GM18870 (cell line): ENCODE results near the gene ZNF316.

Experiments used
- ATAC-seq: cut with Tn5 transposase; IDR thresholded peaks from one replicate; pipeline ENCODE4 v1.9.1; 2021; ENCODE audit warnings: moderate library complexity; ENCODE audit not compliant: unreplicated experiment

The ZNF316 gene

GRCh38 chr7:6636741-6637543 is at the start of gene ZNF316:
ZNF316 (plus strand) TSS chr7:6637318; CDS start chr7:6642410, 5,092 bp downstream.
- no peak for ATAC-seq

- no peak for ATAC-seq
Observed at GRCh38 chr7:6588566-6588965, 48.6 kb upstream of the ZNF316 start.

DNA sequence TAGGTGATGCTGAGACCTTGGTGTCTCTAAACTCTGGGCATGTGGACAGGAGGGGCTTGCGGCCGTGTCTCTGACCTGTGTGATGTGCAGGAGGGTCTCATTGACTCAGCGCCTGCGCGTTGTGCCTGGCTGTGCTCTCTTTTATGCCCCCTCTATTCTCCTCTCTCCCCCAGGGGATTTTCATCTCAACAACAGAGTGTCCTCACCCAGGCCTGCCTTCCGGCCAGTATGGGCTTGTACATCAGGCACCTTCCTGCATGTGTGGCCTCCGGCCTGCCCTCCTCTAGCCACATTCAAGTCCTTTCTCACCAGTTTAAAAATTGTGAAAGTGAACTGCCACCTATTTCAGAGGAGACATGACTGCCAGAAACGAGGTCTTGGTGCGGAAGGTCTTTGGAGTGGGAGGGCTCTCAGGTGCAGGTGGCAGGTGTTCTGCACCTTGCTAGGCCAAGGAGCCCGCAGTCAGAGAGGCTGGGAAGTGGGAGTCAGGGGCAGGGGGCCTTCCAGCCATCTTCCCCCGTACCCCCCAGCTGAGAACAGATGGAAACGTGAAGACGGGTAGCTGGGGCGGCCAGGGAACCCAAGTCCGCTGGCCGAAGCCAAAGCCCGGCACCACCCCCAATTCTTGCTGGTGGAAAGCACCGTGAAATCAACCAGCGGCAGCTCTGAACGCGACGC is 47.8 kb upstream of the ZNF316 start:
- no peak for ATAC-seq

- ATAC-seq = peak; percentile 68
Observed at GRCh38 chr7:6589829-6590644, 47.1 kb upstream of the ZNF316 start, which contains the start of gene INTS15. INTS15 (plus strand) TSS chr7:6590021; CDS start chr7:6590284, 263 bp downstream.

- ATAC-seq = peak; percentile 30
Observed at GRCh38 chr7:6590645-6591110, 46.4 kb upstream of the ZNF316 start.

GRCh38 chr7:6600093-6600492 is 37.0 kb upstream of the ZNF316 start:
- ATAC-seq = no peak

- ATAC-seq = no peak
Observed at GRCh38 chr7:6604458-6604857, 32.7 kb upstream of the ZNF316 start.

DNA sequence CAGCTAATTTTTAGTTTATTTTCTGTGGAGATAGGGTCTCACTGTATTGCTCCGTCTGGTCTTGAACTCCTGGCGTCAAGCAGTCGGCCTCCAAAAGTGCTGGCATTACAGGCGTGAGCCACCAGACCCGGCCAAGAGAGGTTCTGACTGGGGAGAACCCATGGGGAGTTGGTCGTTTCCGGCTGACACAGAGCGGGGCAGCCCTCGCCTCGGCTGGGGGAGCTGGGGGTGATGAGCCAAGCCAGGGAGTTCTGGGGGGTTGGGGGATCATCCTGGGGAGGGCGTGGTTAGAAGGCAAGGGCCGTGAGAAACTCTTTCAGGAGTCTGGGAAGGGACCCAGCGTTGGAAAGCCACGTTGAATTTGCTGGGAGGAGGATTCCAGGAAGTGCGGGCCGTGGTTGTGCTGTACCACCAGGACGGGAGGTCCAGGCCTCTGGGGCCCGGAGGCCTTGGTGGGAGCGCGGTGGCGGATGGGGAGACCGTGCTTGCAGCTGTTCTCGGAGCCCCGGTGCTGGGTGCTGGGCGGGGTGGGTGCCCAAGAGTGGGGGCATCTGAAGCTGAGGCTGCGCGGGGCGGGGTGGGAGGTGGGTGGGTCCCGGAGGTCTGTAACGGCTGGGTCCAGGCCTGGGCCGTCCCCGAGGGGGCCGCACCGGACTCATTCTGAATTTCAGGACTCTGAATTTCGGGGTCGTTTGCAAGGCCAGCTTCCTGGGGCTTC is 30.1 kb upstream of the ZNF316 start:
- no peak for ATAC-seq

- ATAC-seq = no peak
Observed at GRCh38 chr7:6607651-6608051, 29.5 kb upstream of the ZNF316 start.

DNA sequence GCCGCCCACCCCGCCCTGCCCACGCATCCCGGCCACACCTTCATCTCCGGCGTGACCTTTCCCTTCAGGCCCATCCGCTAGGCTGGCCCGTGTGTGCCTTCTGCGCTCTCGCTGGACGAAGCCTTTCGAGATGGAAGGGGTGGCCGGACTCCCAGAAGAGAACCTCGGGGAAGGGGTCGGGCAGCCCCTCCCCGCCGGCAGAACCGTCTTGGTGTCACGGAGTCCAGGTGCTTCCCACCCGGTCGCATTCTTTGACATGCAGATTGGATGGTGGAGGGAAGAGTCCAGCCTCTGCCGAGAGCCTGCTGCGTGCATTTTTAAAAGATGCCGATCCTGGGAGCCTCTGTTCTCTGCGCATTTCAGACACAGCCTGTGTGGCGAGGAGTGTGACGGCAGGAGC is 29.0 kb upstream of the ZNF316 start:
- ATAC-seq = no peak

DNA sequence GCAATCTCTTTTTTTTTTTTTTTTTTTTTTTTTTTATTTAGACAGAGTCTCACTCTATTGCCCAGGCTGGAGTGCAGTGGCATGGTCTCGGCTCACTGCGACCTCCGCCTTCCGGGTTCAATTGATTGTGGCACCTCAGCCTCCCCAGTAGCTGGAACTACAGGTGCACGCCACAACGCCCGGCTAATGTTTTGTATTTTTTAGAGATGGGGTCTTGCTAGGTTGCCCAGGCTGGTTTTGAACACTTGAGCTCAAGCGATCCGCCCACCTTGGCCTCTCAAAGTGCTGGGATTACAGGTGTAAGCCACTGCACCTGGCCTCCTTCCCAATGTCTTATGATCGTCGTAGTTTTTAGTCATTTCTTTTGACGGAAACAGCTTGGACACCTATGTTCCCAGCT is 28.3 kb upstream of the ZNF316 start:
- ATAC-seq = no peak

DNA sequence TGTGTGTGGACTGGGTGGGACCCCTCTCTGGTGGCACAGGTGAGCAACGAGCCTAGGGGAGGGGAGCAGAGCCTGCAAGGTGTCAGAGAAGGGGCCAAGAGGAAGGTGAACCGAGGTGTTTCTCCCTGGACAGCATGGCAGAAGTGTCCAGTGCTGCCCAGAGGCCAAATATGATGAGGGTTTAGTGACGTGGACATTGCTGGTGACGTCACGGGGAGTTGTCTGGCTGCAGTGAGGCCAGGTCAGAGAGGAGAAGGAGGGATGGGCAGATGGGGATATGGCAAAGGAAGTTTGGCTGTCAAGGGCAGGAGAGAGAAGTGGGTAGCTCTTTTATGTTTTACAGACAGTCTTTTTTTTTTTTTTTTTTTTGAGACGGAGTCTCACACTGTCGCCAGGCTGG is 24.3 kb upstream of the ZNF316 start:
- ATAC-seq = no peak

DNA sequence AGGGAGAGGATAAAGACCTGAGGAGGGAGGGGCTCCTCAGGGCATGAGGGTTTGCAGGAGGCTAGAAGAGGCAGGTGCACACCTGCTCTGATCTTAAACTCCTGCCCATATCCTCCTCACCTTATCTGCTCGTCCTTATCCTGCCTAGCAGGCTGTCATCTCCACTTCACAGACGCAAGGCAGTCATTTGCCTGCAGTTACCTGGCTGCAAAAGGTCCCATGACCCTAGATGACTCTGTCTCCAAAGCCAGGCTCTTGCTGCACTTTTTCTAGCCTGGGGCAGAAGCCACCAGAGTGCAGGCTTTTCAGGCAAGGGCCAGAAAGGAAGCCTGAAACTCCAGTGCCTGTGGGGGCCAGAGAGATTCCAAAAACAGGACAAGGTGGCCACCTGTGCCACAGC is 23.4 kb upstream of the ZNF316 start:
- no peak for ATAC-seq

DNA sequence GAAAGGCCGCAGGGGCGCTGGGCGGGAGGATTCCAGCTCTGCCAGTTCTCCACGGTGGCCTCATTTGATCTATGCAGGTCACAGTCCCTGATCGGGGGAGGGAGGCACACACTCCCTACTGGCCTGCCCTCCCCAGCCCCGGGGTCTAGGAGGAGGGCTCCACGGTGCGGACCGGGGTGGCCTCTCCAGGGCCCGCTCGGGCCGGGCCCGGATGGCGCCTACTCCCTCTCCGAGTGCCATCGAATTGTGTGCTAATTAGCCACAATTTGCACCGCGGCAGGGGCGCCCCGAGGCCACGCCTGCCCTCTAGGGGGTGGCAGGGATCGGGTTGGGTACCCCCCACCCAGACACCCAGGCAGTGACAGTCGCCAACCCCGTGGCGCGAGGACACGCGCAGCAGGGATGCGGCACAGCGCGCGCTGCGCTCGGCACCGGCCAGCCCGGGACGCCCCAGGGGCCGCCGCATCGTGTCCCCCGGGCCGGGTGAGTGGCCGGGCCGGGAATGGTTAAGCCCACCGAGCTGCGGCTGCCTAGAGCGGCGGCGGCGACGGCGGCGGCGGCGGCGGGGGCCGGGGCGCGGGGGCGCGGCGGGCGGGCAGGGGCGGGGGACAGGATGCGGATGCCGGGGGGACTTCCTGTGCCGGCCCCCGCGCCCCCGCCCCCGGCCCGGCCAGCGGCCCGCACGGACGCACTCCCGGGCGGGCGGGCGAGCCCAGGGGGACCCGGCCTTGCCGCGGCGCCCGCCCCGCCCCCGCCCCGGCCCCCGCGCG is 22.0 kb upstream of the ZNF316 start, which contains the start of gene ZNF853:
Gene ZNF853, plus strand, starts transcription at position 658 of the 770 bp plus-strand sequence. CDS start 565 bp downstream, outside the sequence.
- no peak for ATAC-seq

DNA sequence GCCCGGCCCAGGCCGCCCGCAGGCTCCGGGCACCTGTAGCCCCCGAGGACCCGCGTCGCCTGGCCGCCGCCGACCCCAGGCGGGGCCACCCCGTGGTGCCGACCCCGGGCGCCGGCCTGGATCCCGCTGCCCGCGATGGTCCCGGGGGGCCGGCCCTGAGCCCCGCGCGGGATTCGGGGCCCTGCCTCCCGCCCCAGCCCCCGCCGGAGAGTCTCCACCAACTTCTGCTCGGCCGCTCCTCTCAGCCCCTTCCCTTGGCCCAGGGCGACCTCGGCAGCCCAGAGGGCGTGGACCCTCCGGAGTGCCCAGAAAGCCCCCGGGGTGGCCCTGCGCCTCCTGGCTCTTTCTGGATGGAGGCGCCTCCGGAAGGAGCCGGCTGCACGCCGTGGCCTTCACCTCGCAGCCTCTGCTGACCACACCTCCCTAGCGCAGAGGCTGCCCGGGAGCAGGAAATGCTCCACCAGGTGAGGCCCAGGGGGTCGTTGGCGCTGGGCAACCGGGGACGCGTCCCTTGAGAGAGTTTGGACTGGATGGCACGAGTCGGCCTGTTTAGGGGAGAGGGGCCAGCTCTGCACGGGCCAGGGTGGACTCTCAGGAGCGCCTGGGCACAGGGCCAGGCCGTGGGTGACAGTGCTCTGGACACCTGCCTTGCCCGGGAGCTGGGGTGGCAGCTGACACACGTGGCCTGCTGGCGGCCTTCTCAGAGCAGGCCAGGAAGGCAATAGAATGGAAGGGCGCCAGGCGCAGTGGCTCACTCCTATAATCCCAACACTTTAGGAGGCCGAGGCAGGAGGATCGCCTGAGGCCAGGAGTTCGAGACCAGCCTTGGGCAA is 21.2 kb upstream of the ZNF316 start:
- no peak for ATAC-seq

GRCh38 chr7:6616854-6617643 is 20.1 kb upstream of the ZNF316 start:
- ATAC-seq = no peak

DNA sequence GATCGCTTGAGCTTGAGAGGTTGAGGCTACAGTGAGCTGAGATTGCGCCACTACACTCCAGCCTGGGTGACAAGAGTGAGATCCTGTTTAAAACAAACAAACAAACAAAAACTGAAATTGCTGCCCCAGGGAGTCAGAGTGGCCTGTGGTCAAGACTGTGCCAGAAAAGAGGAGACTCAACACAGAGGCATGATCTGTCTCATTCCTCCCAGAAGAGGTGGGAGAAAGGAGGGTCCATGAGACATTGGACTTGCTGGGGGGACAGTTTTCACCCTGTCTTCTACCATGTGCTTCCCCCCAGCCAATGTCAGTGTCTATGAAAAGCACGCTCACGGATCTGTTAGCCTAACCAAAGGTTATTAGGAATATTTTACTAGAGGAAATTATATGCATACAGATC is 18.5 kb upstream of the ZNF316 start:
- no peak for ATAC-seq

GRCh38 chr7:6619961-6620360 is 17.2 kb upstream of the ZNF316 start:
- no peak for ATAC-seq
